ENCODE data around the gene PCSK6.

The PCSK6 gene

GRCh38 chr15:101480613-101481380 is 8.7 kb downstream of the PCSK6 start:
- no peak overlapping the region for H3K27ac ChIP-seq
- TF ChIP-seq CTCF (conservative IDR thresholded peaks at IDR 0.05; ENCODE audit: low read depth), result no peak
- ChIA-PET CTCF (no interaction called here), POLR2A (ENCODE audit: low non-redundant PET) (no interaction called here)
- DNase-seq (ENCODE audit: low spot score), result no peak

GRCh38 chr15:101479851-101480612 is 9.5 kb downstream of the PCSK6 start:
- ChIA-PET CTCF (no interaction called here), POLR2A (ENCODE audit: low non-redundant PET) (no interaction called here)
- DNase-seq (ENCODE audit: low spot score), result no peak
- no peak overlapping the region for H3K27ac ChIP-seq
- TF ChIP-seq CTCF (conservative IDR thresholded peaks at IDR 0.05; ENCODE audit: low read depth), result no peak

GRCh38 chr15:101479342-101479845 is 10.1 kb downstream of the PCSK6 start:
- ChIA-PET POLR2A (ENCODE audit: low non-redundant PET) (no interaction called here), CTCF (no interaction called here)
- no peak for TF ChIP-seq CTCF (conservative IDR thresholded peaks at IDR 0.05; ENCODE audit: low read depth)
- DNase-seq (ENCODE audit: low spot score), result no peak
- no peak overlapping the region for H3K27ac ChIP-seq

GRCh38 chr15:101478701-101479341 is 10.7 kb downstream of the PCSK6 start:
- no peak overlapping the region for H3K27ac ChIP-seq
- ChIA-PET POLR2A (ENCODE audit: low non-redundant PET) (interaction anchor here (0.7 kb wide), 1 partner anchor 12 kb away, joined by 3 read pairs; no protein-coding TSS in a partner anchor), CTCF (no interaction called here)
- DNase-seq (ENCODE audit: low spot score), result no peak
- no peak for TF ChIP-seq CTCF (conservative IDR thresholded peaks at IDR 0.05; ENCODE audit: low read depth)

- ChIA-PET POLR2A (ENCODE audit: low non-redundant PET) (interaction anchor here (0.7 kb wide), 1 partner anchor 11 kb away, joined by 3 read pairs; no protein-coding TSS in a partner anchor), CTCF (no interaction called here)
Observed at GRCh38 chr15:101477851-101478362, 11.6 kb downstream of the PCSK6 start.

More at GRCh38 chr15:101477851-101478362, 11.6 kb downstream of the PCSK6 start:
- DNase-seq (ENCODE audit: low spot score), result no peak
- TF ChIP-seq CTCF (conservative IDR thresholded peaks at IDR 0.05; ENCODE audit: low read depth), result no peak
- H3K27ac ChIP-seq, result no peak overlapping the region
